GM18517 (cell line): ENCODE results near the gene TEC.

Experiments used
- ATAC-seq: cut with Tn5 transposase; IDR thresholded peaks from one replicate; pipeline ENCODE4 v1.9.1; 2021; ENCODE audit warnings: mild to moderate bottlenecking, moderate library complexity; ENCODE audit not compliant: unreplicated experiment

TEC gene

DNA sequence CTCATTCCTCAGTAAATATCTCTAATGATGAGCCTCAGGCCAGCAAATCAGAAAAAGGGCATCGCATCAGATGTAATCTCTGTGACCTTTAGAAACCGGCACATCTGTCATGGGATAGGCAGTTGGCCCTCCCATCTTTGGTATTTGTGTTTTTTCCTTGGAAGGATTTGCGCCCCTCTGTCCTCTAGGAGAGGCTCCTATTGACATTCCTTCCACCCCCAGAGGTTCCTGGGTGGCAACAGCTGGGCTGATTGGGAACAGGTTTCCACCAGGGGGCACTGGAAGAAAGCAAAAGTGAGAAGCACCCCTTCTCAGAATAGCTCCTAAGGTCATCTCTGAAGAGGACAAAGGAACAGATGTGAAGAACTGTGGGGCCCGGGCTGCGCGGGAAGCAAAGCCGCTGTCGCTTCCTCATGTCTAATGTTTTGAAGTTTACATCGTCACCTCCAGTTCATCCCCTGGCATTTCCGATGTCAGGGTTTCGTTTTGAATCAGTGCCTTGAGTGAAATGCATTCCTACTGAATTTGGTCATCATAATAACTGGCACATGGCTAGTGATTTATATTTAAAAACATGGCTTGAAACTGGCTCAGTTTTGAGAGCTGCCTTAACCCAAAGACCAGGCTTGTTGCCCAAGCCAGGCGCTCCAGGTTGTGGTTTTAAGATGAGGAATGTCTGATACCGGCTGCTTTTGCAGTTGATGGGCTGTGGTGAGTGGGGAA is 141.8 kb downstream of the TEC start:
- peak; percentile 89 for ATAC-seq

- no peak for ATAC-seq
These were observed 142.4 kb downstream of the TEC start for GRCh38 chr4:48127231-48127630.

DNA sequence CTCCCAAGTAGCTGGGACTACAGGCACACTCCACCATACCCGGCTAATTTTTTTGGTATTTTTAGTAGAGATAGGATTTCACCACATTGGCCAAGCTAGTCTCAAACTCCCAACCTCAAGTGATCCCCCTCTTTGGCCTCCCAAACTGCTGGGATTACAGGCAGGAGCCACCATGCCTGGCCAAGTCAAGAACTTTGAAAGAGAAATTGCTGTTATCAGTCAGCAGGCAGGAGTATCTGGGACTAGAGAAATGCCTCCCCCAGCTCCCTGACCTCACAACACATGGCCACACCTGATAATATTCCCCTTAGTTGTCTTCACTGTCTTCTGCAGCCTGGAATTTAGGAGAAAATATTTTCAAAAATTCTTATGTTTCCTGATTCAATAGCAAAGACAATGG is 143.0 kb downstream of the TEC start:
- no peak for ATAC-seq

DNA sequence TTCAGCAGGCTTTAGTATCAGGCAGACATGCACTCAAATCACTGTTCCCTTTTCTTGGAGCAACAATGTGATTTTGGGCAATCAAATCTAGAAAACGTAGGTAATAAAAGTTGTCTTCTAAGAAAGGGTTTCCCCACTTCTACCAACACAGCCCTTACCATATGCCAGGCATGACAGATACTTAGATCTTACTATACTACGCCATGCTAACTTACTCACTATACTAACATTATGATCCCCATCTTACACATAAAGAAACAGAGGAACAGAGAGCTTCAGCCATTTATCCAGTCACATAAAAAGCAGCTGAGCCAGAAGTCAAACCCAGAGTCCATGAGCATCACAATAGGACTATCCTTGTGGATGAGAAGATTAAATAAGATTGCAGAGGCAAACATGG is 144.8 kb downstream of the TEC start:
- no peak for ATAC-seq

- ATAC-seq, result no peak
These were observed 146.9 kb downstream of the TEC start for GRCh38 chr4:48122756-48123155.

DNA sequence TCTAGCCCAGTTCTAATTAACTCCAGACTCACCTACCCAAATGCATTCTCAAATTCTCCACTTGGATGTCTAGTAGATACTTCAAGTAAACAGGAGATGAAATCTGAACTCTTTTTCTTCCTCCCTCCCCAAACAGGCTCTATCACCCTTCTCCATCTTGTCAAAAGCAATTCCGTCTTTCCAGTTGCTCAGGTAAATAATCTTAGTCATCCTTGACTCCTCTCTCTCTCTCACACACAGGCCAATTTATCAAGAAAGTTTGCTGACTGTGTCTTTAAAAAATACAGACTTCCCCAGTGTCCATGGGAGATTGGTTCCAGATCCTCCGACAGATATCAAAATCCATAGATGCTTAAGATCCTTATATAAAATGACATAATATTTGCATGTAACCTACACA is 148.5 kb downstream of the TEC start:
- no peak for ATAC-seq

GRCh38 chr4:48120132-48120531 is 149.5 kb downstream of the TEC start:
- ATAC-seq, result no peak

GRCh38 chr4:48119646-48120045 is 150.0 kb downstream of the TEC start:
- no peak for ATAC-seq

DNA sequence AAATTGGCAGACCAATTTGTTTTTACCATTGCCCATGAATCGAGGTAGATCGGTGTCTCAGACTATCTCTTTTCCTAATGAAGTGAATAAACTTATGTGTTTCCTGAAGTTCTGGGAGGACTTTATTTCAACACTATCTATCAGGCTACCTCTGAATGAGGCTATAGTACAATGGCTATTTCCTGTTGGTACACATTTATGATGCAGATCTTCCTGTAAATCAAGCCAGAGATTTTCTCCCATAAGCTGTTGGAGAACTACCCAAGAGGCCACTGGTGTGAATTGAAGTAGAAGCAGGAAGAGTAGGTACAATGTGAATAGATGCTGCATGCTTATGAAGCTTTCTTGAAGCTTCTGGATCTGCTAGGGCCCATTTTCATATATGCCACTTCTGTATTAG is 151.6 kb downstream of the TEC start:
- ATAC-seq, result no peak

GRCh38 chr4:48116582-48116981 is 153.1 kb downstream of the TEC start:
- ATAC-seq, result no peak

GRCh38 chr4:48114412-48114811 is 155.2 kb downstream of the TEC start:
- no peak for ATAC-seq

DNA sequence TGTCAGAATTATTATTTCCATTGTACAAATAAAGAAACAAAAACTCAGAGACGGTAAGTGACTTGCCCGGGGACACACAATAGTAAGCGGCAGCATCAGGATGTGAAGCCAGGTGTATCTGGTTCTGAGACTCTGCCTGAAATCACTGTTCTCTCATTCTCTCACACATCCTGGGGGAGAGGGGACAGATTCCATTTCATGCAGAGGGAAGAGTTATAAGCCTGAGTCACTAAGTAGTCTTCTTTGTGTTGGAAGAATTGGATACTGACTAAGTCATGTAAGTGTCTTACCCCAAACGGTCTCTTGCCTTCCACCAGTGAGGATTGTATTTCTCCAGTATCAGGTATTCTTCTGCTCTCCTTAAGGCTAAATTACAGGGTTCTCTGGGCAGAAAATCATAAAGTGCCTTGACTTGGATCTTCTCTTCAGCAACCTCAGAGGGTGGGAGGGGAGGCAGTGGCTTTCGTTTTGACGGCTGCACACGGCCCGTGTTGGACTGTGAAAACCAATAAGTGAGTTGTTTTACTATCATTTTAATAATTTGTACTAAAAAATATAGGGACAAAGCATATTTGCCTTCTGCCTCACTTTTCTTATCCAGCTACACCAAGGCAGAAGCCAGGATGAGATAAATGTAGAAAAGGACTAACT is 157.5 kb downstream of the TEC start:
- ATAC-seq, result no peak

DNA sequence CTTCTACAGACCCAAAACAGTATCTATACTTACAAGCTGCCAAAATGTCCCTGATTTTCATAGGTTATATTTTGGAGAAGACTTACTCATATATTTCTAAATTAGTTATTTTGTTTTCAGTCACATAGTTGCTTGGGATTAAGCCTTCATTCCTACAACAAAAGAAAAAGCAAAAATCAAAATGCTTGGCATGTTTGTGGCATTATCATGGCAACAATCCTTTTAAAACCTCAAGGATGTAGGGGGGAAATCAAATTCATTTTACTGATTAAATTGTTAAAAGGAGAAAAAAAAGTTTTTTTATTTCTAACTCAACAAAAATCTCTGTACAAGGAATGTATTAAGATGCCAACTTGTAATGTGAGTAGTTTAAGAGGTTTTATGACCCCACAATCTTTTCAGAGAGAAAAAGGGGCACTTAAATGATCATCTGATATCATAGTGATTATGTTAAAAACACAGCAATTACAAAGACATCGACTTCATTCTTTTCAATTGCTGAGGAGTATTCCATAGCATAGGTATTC is 159.1 kb downstream of the TEC start:
- no peak for ATAC-seq

DNA sequence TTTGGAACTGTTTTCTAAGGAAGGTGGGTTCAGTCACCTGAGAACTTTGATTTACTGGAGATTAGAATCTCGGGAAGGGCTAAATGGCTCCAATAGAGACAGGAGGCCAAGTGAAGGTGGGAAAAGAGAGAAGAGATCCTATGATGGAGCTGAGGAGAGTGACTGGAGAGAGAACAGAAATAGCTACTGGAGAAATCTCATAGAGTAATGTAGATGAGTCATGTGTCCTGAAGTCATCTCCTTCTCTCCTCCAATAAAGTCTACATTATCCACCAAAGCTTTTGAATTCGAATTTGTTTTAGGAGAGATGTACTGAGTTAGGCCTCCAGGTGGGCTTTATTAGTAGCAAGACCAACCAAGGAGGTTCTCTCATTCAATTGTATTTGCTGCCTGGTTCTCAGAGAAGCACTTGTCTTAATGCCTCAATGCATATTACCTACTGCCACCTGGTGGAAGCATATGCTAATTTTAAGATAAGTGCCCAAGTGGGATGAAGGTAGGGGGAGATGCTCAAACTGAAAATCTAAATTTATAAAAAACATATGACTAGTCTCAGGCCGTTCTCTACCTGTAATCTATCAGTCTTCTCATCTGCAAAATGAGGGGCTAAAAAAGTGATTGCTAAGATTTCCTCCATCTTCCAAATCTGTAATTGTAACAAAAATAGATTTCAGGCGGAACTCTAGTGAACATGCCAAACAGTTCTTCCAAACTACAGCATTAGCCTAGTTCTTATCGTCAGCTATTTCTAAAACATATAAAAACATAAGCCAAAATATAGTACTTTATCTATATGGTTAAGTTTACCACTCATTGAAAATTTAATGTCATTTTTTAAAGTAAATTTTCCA is 160.0 kb downstream of the TEC start:
- ATAC-seq, result peak; percentile 71

- ATAC-seq, result no peak
These were observed 161.1 kb downstream of the TEC start for GRCh38 chr4:48108309-48109073.

- no peak for ATAC-seq
These were observed 164.4 kb downstream of the TEC start for GRCh38 chr4:48105230-48105629.

DNA sequence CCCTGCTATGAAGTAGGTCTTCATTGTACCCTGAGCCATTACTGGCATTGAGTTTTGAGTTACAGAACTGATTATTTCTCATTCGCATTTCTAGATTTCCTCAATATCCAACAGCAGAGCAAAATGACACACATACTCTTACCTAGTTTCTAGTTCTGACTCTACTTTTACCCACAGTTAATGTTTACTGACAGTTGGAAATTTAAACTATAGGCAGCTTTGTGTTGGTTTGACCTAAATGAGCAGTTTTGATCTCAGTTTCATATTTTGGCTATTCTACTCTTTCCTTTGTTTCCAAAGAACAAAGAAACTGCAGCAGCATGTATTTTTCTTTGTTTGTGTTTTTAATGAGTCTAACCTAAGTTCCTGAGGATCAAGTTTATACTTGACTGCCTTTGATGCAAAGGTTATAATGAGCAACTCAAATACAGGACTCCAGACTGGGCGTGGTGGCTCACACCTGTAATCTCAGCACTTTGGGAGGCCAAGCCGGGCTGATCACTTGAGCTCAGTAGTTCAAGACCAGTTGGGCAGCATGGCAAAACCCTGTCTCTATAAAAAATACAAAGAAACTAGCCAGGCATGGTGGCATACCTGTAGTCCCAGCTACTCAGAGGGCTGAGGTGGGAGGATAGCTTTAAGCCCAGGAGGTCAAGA is 166.0 kb downstream of the TEC start:
- ATAC-seq, result no peak

- no peak for ATAC-seq
These were observed 167.3 kb downstream of the TEC start for GRCh38 chr4:48102303-48102702.

DNA sequence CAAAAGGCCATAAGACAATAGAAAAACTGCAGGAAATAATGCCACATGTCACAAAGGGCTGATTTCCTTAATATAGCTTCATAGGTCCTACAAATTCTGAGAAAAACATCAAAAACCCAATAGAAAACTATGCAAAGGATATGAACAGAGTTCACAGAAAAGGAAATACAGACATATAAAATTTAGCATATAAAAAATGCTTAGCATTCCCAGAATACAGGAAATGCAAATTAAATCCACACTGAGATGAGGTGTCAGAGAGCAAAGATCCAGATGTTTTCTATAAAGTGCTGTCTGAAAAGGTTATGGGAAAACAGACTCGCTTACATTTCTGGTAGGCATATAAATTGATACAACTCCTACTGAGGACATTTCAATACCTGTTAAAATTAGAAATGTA is 169.4 kb downstream of the TEC start:
- no peak for ATAC-seq

DNA sequence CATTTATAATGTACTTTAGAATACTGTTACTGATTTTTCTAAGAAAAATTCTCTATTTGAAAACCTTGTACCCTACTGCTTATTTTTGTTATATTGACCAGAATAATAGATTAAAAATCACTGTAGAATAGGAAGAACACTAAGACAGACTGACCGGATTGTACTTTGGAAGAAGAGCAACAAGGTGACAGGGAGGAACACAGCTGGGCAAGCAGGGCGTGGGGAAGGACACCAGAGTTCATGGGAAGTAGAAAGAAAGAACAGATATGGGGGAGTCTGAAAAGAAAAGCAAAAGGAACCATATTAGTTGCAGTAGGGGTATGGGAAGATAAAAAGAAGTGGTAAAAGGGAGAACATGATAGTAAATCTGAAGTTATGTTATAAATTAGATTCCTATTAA is 174.2 kb downstream of the TEC start:
- no peak for ATAC-seq
